GM12878 (cell line): ENCODE results near the gene POLD1.

Experiments
- CBFB ChIP-seq: IDR thresholded peaks from 2 replicates; pipeline ENCODE4 v1.6.1; 2016; ENCODE audit warnings: antibody characterized with exemption, low read depth
- CHD2 ChIP-seq: IDR thresholded peaks from 2 replicates; pipeline ENCODE4 v1.6.1; 2011; ENCODE audit warnings: low read depth, low read length, improper control_type of control experiment, borderline replicate concordance
- EZH2 ChIP-seq: IDR thresholded peaks from 2 replicates; pipeline ENCODE4 v1.6.1; 2012; ENCODE audit warnings: low read depth, mild to moderate bottlenecking, control low read depth, inconsistent platforms, low read length, borderline replicate concordance; ENCODE audit not compliant: control insufficient read depth
- KAT2A ChIP-seq: conservative IDR thresholded peaks from 2 replicates; pipeline ENCODE4 v1.6.1; 2011; ENCODE audit warnings: low read depth, low read length; ENCODE audit not compliant: control insufficient read depth
- POLR2A ChIP-seq: IDR thresholded peaks from 2 replicates; pipeline ENCODE4 v1.6.1; 2011; ENCODE audit warnings: low read depth, mild to moderate bottlenecking, low read length
- TCF12 ChIP-seq: IDR thresholded peaks from 2 replicates; pipeline ENCODE4 v1.6.1; 2011; ENCODE audit warnings: low read depth, mild to moderate bottlenecking, low read length
- TF ChIP-seq, protein P1 (sequence below): fragments of 450-650 bp; IDR thresholded peaks from 2 replicates; pipeline ENCODE4 v1.6.1; 2017; ENCODE audit warnings: mild to moderate bottlenecking
- TF ChIP-seq, protein P2 (sequence below), 3 experiments: IDR thresholded peaks in 2 of 3; conservative IDR thresholded peaks in 1 of 3; 2 replicates each; pipeline ENCODE4 v1.5.1; 2011; ENCODE audit warnings: low read depth in 3 of 3, low read length in 3 of 3, mild to moderate bottlenecking in 3 of 3, control low read depth in 2 of 3, moderate library complexity in 2 of 3, inconsistent platforms in 1 of 3, mixed read lengths in 1 of 3; ENCODE audit not compliant: control insufficient read depth in 2 of 3, insufficient read depth in 1 of 3; ENCODE audit errors: extremely low read depth in 1 of 3

DNA sequence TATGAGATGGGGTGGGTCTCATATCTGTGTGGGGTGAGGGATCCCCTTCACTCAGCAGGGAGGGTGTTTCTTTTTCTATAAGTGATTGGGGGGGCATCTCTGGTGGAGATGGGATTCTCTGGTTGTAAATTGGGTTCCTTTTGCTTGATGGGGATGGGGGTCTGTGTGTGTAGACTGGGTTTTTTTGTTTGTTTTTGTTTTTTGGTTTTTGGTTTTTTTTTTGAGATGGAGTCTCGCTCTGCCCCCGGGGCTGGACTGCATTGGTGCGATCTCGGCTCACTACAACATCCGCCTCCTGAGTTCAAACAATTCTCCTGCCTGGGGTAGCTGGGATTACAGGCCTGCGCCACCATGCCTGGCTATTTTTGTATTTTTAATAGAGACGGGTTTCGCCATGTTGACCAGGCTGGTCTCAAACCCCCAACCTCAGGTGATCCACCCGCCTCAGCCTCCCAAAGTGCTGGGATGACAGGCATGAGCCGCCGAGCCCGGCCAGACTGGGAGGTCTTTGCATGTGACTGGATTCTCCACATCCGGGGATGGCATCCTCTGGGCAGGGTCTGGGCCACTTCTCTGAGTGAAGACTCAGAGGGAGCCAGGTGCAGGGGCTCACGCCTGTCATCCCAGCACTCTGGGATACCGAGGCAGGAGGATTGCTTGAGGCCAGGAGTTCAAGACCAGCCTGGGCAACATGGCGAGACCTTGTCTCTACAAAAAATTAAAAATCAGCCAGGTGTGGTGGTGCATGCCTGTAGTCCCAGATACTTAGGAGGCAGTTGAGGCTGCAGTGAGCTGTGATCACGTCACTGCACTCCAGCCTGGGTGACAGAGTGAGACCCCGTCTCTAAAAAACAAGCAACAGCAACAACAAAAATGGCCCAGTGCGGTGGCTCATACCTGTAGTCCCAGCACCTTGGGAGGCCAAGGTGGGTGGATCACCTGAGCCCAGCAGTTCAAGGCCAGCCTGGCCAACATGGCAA lies 49.3 kb downstream of the POLD1 start:
- TF ChIP-seq, protein P1, sequence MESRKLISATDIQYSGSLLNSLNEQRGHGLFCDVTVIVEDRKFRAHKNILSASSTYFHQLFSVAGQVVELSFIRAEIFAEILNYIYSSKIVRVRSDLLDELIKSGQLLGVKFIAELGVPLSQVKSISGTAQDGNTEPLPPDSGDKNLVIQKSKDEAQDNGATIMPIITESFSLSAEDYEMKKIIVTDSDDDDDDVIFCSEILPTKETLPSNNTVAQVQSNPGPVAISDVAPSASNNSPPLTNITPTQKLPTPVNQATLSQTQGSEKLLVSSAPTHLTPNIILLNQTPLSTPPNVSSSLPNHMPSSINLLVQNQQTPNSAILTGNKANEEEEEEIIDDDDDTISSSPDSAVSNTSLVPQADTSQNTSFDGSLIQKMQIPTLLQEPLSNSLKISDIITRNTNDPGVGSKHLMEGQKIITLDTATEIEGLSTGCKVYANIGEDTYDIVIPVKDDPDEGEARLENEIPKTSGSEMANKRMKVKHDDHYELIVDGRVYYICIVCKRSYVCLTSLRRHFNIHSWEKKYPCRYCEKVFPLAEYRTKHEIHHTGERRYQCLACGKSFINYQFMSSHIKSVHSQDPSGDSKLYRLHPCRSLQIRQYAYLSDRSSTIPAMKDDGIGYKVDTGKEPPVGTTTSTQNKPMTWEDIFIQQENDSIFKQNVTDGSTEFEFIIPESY, result no peak
- TF ChIP-seq TCF12 (no peak), CBFB (no peak), EZH2 (no peak), POLR2A (no peak), CHD2 (no peak), KAT2A (no peak)
- TF ChIP-seq, protein P2, sequence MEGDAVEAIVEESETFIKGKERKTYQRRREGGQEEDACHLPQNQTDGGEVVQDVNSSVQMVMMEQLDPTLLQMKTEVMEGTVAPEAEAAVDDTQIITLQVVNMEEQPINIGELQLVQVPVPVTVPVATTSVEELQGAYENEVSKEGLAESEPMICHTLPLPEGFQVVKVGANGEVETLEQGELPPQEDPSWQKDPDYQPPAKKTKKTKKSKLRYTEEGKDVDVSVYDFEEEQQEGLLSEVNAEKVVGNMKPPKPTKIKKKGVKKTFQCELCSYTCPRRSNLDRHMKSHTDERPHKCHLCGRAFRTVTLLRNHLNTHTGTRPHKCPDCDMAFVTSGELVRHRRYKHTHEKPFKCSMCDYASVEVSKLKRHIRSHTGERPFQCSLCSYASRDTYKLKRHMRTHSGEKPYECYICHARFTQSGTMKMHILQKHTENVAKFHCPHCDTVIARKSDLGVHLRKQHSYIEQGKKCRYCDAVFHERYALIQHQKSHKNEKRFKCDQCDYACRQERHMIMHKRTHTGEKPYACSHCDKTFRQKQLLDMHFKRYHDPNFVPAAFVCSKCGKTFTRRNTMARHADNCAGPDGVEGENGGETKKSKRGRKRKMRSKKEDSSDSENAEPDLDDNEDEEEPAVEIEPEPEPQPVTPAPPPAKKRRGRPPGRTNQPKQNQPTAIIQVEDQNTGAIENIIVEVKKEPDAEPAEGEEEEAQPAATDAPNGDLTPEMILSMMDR (IDR thresholded peaks at IDR 0.05 in 2 of 3, conservative IDR thresholded peaks at IDR 0.05 in 1 of 3; ENCODE audit: control insufficient read depth in 2 of 3, extremely low read depth in 1 of 3, insufficient read depth in 1 of 3, low read depth in 3 of 3, low read length in 3 of 3), result no peak
